Subcutaneous adipose tissue (tissue), 4 donors: Measurements from ENCODE around the gene KDSR. TPM values are rescaled to one million over a fixed set of nuclear protein-coding genes. Genes with fewer than 3 reads are reported as not detected.

Experiments used
- CTCF ChIP-seq: fragments of 450-650 bp; IDR thresholded peaks from one replicate; pipeline ENCODE4 v1.5.1; 2016; ENCODE audit warnings: low read depth, mild to moderate bottlenecking, control low read depth, antibody characterized with exemption, moderate library complexity
- total RNA-seq, 4 donors: library from RNA; depleted of rRNA; stranded (reverse); fragments of >200 nt; gene quantifications; one replicate each; pipeline ENCODE4 v1.1.0, GENCODE V29; 2016

KDSR gene
- total RNA-seq, result 10 to 100 TPM; 56.2 to 63.7 (median 59.9) TPM

GRCh38 chr18:63367053-63367953 lies at the start of gene KDSR:
KDSR (minus strand) TSS chr18:63367206; CDS start chr18:63367118, 88 bp downstream.
- no peak for TF ChIP-seq CTCF

GRCh38 chr18:63412953-63413352 lies 45.9 kb upstream of the KDSR start:
- no peak for TF ChIP-seq CTCF

- TF ChIP-seq CTCF, result no peak
These were observed 43.8 kb upstream of the KDSR start for GRCh38 chr18:63410792-63411191.

- no peak for TF ChIP-seq CTCF
These were observed 42.3 kb upstream of the KDSR start for GRCh38 chr18:63409301-63409700.

GRCh38 chr18:63407734-63408133 lies 40.7 kb upstream of the KDSR start:
- TF ChIP-seq CTCF, result no peak

- TF ChIP-seq CTCF, result no peak
These were observed 39.0 kb upstream of the KDSR start for GRCh38 chr18:63405986-63406385.

- TF ChIP-seq CTCF, result no peak
These were observed 35.5 kb upstream of the KDSR start for GRCh38 chr18:63402246-63403162.
